Hematopoietic multipotent progenitor cell (in vitro differentiated cells): ENCODE results near the gene SPOCK2. TPM values are rescaled to one million over a fixed set of nuclear protein-coding genes. Genes with fewer than 3 reads are reported as not detected.
A peak's percentile ranks its signal among the peaks of the same experiment; 100 is the strongest.

Experiments
- DNase-seq, 3 donors: peaks; one replicate each; pipeline ENCODE4 v3.0.0-alpha.2; 2011 to 2015; ENCODE audit warnings: low read depth in 2 of 3, low spot score in 2 of 3
- total RNA-seq: library from RNA; depleted of rRNA; stranded (reverse); fragments of >200 nt; gene quantifications from one replicate; pipeline ENCODE4 v1.2.3, GENCODE V29; 2012

The SPOCK2 gene
- total RNA-seq, 1 donor: 31.0 TPM

DNA sequence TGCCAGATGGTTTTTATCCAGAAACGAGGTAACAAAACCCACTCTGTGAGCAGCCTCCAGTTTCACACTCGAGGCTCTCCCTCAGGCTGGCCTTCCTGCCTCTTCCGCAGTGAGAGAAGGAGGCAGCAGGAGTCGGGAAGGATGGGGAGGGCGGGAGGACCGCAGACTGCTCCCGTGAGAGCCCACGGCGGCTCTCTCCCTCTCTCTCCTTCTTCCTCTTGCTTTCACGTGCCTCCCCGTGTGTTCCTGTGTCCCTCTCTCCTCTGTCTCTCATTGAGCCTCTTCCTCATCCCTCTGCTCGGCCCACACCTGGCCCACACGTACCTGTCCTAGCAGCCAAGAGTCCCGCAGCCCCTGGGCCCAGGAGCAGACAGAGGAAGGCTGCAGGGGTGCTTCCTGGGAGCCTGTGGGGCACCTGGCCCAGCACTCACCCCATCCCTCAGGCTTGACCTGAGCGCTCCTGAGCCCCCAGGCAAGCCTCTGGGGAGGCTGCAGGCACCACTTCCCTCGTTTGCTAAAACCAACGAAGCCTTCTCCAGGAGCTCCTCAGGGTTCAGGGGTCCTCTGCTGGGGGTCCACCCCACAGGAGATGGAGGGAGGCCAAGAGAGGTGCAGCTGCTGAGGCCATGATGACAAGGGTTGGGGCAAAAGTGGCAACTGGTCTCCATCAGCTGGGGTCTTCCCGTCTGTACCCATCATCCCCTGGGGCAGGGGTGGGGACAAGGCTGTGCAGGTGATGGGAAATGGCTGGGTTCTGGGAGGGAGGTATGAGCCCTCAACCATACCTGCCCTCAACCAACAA lies 13.6 kb downstream of the SPOCK2 start:
- no peak for DNase-seq

DNA sequence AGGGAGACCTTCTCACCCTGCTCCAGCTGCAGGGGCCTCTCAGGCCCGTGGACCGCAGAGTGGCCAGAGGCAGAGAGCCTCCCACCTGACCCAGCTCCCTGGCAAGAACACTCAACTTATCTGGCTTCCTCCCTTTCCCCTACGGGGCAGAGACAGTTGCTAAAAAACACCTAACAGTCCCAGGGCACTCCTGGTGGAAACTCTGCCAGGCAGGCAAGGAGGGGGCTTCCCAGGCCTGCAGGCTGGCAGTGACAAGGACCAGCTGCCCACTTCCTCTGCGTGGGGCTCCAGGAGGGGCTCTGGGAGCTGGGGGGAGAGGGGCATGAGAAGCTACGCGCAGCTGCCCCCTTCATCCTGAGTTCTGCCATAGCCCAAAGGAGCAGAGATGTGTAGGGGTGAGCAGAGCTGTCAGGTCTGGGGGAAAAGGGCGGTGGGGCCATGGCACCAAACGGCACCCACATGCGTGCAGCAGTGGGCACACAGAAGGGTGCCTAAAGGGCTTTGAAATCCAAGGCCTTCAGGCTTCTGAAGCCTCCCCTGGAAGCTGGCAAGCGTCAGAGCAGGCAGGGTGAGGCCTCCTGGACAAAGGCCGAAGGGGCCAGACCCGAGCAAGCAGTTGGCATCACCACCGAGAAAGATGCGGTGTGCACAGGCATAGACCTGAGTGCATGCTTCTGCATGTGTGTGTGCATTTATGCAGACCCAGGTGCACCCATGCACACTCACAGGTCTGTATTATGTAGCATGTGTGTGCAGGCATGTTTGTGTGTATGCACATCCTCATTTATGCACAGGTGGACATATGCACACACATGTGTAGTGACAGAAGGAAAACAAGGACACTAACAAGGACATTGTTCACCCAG lies 14.4 kb downstream of the SPOCK2 start:
- no peak for DNase-seq

DNA sequence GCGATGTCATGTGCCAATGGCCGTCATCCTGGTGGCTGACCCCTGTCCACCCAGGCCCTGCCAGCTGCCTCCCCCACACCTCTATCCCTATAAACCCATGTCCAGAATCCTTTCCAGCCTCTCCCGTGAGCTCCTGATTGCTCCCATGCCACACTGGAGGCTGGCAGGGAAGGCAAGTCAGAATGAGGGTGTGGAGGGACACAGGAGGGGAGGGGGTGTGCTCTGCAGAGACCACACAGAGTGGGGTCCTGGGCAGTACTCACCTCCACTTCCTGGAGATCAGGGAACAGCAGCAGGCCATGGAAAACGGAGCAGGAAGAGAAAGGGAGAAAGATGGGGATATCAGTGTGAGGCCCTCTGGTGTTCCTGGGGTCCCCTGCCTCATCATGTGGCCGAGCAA lies 15.7 kb downstream of the SPOCK2 start:
- no peak for DNase-seq

DNA sequence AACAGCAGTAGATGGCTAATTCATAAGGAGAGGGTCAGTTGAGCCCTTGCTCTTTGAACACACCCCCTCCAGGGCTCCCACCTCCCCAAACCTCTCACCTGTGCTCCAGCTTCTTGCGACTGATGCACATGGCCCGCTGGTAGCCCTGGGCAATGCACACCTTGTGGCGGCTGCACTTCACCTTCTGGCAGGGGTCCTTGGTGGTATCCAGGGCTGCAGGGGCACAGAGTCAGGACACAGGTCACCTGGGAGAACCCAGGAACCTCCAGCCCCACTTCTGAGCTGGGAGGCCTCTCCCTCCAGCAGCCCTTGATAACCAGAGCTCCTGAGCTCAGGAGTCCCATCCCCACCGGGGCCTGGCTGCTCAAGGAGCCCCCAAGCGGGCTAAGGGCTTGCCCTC lies 16.3 kb downstream of the SPOCK2 start:
- DNase-seq: no peak

DNA sequence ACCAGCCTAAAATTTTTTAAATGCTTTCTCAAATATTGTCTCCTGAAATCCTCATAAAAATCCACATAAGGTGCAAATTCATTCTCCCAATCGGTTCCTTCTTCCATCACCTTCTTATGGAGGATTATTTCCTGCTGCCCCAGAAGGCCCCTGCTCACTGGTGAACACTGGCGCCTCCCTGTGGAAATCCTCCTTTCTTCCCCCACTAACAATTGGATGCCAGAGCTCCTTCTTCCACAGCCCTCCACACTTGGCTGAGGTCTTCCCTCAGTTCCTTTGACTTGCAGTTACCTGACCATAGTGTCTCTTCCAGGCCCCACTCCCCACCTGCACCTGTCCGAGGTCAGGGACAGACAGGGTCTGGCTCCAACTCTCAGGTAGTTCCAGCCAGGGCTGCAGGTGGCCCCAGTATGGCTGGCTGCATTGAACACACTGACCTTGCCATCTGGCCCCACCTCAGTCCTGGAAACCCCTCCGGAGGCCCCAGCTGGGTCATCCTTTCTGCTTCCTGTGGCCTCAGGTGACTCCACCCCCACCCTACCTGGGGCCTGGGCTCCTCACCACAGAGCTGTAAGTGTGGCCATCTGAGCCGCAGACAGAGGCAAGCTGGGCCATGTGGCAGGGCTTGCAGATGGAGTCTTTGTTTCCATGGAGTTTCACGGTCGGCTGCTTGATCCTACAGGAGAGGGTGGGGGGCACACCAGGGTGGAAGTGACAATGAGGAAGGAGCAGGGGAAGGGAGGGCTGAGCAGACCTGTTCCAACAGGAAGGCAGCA lies 18.4 kb downstream of the SPOCK2 start:
- peak in 1 of 3 donors; percentile 30 for DNase-seq

DNA sequence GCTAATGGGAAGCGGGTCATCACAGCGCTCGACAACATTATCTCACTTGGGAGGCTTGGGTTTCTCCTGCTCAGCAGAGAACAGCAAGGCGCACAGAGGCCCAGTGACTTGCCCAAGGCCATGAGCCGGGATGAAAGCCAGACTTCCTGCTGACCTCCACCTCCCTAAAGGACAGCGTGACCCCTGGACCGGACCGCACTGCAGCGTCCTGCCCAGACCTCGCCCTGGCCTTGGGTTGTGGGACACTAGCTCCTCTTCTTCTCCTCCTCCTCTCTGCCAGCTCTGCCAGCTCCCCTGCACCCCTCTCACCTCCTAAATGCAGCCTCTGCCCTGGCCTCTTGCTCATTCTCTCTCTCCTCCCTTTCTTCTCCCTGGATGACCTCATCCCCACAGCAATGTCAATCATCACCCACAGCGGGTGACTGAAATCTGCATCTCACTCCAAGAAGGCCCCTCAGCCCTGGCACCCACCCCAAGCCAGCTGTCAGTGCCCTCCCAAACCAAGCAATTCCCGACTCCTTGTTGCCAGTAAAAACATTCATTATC lies 19.4 kb downstream of the SPOCK2 start:
- DNase-seq: no peak

DNA sequence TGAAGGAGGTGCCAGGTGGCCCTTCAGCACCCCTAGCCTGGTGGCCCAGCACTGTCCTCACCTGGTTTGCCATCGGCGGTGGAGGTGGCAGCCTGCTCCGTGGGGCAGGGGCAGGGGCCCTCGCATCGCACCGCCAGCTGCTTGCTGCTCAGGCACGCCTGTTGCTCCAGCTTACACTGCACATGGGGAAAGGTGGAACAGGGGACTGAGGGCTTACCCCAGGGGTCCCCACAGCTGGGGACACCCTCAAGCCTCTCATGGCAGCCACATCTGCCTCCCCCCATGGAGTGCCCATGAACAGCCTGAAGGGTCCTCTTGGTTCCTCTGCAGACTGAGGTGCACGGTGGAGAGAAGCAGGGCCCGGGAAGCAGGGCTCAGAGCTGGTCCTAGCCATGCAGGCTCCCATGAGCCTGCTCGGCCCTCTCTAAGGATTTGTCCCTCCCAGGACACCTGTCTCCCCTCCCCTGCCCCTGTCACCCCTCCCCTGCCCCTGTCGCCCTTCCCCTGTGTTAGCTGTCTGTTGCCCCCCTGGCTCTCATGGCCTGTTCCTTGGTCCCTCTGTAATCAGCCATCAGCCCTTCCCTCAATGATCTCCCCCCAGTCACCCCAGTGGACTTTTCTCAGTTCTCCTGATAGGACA lies 20.1 kb downstream of the SPOCK2 start:
- no peak for DNase-seq

DNA sequence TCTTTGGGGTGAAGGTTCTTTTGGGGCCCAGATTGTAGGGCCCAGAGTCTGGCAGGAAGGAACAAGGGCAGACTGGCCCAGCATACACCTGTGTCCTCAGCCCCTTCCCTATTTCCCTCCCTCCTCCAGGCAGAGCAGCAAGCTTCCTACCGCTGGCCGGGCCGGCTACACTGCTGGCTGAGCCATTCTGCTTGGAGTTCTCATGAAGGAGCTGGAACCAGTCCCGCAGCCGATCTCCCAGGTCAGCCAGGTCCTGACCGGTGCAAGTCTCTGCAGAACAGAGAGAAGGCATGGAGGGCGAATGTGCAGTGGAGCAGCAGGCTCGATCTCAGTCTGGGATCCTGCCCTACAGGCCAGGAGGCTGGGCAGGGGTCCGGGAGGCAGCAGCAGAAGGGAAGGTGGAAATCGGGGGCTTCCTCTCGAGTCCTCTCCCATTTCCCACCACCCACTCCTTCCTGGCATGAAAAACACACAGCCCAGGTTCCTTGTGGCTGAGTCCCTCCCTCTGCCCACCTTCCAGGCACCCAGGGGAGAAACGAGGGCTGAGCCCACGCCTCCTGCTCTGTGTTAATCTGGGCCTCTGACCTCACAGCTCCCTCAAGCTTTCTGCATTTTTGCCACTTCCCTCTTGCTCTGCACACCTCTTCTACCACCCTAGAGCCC lies 20.8 kb downstream of the SPOCK2 start:
- no peak for DNase-seq

DNA sequence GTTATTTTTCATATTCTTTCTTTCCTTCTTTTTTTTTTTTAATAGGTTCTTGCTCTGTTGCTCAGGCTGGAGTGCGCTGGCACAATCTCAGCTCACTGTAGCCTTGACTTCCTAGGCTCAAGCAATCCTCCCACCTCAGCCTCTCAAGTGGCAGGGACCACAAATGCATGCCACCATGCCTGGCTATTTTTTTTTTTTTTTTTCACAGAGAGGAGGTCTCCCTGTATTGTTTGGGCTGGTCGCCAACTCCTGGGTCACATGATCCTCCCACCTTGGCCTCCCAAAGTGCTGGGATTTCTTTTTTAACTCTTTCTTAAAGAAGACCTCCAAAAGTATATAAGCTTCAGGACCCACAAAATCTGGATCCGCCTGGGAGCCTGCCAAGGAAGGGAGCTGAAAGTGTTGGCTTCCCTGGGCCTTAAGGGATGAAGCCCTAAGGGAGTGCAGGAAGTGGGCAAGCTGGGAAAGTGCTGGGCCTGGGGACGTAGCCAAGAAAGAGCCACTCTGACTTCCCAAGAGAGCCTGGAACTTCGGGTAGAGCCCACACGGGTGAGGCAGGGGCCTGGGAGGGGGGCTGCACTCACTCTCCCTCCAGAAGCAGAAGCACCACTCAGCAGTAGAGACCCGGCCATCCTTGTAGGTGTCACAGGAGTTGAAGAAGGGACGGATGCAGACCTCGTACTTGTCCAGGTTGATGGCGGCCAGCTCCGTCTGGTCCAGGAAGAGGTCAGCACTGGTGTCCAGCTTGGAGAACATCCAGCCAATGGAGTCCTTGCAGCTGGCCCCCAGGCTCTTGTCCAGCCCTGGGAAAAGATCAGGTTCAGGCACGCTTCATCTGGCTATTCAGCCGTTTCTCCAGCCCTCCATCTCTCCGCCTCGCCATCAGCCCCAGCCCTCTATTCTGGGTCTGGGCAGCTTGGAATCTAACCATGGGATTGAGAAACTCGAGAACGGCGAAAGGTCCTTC lies 21.8 kb downstream of the SPOCK2 start:
- no peak for DNase-seq

DNA sequence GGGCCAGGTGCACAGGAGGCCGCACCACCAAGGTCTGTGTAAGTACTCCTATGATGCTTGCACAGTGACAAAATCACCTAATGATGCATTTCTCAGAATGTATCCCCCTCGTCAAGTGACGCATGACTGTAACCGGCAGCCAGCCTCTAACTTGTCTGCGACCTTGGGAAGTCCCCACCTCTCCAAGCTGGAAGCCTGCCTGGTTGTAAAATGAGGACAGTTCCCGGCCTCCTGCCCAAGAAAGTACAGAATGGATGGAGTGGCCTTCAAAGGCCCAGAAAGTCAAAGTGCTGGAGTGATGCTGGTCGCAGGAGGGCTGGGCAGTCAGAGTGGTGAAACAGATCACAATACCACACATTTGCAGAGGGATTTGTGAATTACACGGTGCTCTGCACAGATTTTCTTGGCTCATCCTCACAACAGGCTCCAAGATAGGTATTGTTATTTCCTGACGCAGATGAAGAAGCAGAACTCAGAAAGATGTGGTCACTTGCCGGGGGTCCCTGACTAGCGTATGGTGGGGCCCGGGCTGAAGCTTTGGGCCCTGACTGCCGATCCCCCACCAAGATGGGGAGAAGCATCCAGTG lies 22.8 kb downstream of the SPOCK2 start:
- DNase-seq: no peak

DNA sequence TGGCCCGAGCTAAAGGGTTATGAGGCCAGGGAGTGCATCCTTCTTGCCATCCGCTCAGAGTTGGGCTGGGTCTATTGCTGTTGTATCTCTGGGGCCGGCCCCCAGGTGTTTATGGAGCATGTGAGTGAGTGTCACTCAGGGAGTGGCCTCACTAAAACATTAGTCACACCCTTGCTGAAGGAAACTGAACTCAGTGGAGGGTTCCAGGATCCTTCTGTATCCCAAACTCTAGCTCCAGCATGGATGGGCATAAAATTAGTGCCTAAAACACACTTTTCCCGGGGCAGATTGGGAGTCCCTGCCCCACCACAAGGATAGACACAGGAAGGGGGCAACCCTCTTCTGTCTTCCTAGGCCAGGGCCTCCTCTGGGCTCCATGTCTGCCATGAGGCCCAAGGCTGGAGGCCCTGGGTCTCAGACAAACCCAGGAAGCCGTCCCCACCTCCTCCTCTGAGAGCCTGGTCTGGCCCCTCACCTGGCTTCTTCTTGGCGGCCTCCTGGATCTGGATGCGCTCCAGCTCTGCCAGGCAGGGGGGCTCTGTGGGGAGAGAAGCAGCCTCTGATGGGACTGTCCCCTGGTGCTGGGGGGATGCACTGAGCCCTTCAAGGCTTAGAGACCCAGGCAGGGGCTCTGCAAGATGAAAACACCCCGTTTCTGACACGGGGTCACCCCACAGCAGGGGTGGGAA lies 24.5 kb downstream of the SPOCK2 start:
- no peak for DNase-seq

DNA sequence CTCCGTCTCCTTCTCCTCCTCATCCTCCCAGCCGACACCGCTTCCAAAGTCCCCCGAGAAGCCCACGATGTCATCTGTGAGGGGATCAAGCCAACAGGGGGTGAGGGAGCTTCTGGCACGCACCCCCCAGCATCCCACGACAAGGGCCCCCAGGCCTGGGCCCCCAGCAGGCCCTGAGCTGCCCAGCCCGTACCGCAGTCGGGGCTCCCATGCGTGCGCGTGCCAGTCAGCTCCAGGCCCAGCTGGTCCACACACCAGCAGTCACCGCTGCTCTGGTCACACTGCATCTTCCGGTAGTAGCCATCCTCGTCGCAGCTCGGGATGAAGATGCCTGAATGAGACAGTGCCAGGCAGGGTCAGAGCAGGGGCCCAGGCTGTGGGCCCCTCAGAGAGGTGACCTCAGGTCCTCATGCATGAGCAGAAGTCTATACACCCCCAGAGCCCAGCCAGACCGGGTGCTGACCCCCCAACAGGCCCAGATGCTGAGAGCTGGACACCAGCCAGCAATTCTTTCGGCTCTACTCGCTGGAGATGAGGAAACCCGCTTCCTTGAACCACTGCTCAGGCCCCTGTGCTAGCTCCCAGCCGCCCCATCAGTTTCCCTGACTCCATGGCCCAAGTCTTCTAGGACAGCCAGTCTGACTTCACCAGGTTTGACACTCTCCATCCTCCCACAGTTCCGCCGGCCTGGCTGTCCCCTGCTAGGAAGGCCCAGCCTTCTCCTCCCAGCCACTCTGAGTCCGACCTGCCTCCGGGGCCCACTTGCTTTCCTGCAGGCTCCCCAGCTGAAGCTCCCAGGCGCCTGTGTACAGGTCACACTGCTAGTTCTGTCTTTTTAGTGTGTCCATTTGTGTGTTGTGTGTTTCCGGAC lies 25.3 kb downstream of the SPOCK2 start:
- no peak for DNase-seq

DNA sequence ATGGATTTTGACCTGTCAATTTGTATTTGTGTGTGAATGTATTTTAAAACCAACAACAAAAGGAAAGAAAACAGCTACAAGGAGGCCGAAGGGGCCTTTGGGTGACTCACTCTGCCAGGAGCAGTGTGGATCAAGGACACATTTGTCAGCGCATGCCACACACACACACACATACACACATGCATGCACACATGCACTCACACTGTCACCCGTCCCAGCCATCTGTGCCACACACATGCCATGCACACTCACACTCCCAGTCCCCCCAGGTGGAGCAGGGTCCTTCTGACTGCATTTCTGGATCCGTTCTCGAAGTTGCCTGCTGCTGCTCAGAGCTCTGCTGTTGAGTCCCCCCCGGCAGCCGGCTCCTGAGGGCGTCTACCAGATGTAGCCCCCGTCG lies 26.0 kb downstream of the SPOCK2 start:
- no peak for DNase-seq

DNA sequence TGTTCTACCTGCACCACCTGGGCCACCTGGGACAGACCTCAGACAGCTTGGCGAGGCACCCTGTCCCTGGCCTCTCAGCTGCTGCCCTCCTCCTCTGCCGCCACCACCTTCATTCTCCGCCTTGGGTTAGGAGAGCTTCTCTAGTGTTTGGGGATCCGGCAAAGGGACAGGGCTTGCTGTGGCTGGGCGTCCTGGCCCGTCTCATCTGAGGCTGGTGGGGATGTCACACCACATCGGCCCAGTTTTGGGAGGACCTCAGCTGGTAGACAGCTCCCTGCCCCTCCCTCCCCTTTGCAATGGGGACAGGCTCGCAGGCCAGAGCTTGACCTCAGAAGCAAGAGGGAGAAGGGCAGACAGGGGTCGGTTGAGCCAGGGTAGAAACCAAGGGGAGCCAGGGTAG lies 26.4 kb downstream of the SPOCK2 start:
- DNase-seq: no peak

DNA sequence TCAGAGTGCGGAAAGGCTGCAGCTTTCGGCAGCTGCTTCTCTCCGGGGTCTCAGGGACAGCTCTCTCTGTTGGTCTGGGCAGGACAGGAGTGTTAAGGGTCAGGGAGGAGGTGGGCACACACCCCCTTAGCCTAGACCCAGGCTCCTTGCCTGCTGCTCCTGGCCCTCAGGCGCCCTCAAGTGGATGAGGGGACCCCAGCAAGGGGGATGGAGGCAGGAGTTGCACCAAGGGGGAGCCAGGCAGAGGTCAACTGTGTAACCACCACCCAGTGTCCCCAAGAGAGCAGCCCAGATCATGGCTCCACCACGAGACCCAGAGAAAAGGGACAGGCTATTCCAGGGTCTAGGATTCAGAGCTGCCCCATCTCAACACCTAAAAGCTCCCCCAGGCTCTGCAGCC lies 26.9 kb downstream of the SPOCK2 start:
- DNase-seq: no peak

DNA sequence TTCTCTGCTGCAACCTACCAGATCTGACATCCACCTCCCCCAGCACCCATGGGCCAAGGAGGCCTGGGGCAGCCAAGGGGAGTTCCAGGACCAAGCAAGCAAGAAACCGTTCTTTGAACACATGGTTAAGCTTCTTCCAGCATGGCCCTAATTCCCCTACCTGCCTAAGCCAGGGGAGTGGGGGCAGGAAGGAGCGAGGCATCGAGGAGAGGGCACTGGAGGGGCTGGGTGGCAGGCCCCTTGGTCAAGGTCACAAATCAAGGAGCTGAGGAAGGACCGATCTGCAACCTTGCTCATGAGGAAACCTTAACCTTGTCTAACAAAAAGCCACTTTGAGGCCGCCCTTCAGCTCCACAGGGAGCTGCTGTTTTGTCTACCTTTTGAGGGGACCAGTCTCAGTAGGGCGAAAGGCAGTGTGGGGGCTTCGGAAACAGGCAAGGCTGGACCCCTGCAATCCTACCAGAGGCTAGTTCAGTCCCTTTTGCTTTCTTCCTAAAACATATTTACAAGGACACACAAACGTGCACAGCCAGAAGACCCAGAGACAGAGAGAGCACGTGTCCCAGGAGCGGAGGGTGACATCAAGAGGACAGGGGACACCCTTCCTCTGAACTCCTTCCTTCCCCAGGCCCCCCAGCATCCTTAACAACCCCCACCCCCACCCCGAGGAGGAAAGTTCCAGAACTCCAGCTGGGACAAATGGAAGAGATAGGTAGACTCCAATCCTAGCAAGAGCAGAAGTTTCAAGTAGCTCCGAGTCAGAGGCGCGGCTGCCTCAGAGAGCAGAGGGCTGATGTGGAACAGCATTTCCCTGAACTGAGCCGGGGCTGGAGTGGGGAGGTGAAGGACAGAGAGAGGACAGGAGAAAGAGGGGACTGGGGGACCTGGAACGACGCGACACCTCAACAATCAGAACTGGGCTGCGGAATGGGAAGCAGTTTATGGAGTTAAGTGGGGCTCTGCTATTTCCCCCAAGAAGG lies 28.2 kb downstream of the SPOCK2 start:
- no peak for DNase-seq
